Body of pancreas (tissue), 4 donors: ENCODE measurements around the gene TMEM45A. TPM values are rescaled to one million over a fixed set of nuclear protein-coding genes. Genes with fewer than 3 reads are reported as not detected.

Experiments used
- ATAC-seq: fragments of 150-250 bp; one replicate; pipeline ENCODE4 v1.9.1; 2016
- DNase-seq, 4 donors: peaks; one replicate each; pipeline ENCODE4 v3.0.0-alpha.2; 2019
- H3K27ac ChIP-seq, 4 donors: fragments of 200-600 bp; sonication (generic); 1 replicate in 3 of 4; 2 replicates in 1 of 4; pipeline versions ENCODE4 v1.5.1 to v1.6.1; 2016 to 2019; ENCODE audit warnings: mild to moderate bottlenecking in 1 of 4, mixed read lengths in 1 of 4, moderate library complexity in 1 of 4
- H3K27me3 ChIP-seq, 2 donors: fragments of 200-600 bp; sonication (generic); one replicate each; pipeline ENCODE4 v1.6.0; 2016; ENCODE audit warnings: mild to moderate bottlenecking in 1 of 2
- H3K36me3 ChIP-seq, 2 donors: fragments of 200-600 bp; sonication (generic); replicated peaks in 1 of 2; 2 replicates each; pipeline ENCODE4 v1.5.1; 2016; ENCODE audit warnings: low read depth in 2 of 2; ENCODE audit not compliant: insufficient read depth in 1 of 2
- H3K4me1 ChIP-seq: fragments of 200-600 bp; sonication (generic); one replicate; pipeline ENCODE4 v1.6.0; 2016
- H3K4me3 ChIP-seq, 2 donors: fragments of 200-600 bp; sonication (generic); 1 replicate in 1 of 2; 2 replicates in 1 of 2; pipeline ENCODE4 v1.5.1; 2016 to 2019
- H3K9me3 ChIP-seq, 3 donors: fragments of 200-600 bp; sonication (generic); 1 replicate in 2 of 3; 2 replicates in 1 of 3; pipeline ENCODE4 v1.5.1; 2016
- CTCF ChIP-seq, 7 experiments: fragments of 450-650 bp in 4 of 7; fragments of 200-600 bp in 3 of 7; sonication (generic) in 3 of 7; IDR thresholded peaks; one replicate each; pipeline ENCODE4 v1.5.1; 2016 to 2019; ENCODE audit warnings: antibody characterized with exemption in 7 of 7
- POLR2A ChIP-seq, 3 donors: fragments of 450-650 bp; IDR thresholded peaks; one replicate each; pipeline ENCODE4 v1.6.1; 2016; ENCODE audit warnings: antibody characterized with exemption in 3 of 3, mild to moderate bottlenecking in 2 of 3
- WGBS, 2 donors: methylation state at CpG; one replicate each; pipeline ENCODE4 v1.1.5; 2017; 5-methylcytosine and 5-hydroxymethylcytosine counted together
- intact Hi-C: fragments of 100-400 bp; cut with DNase I; formaldehyde crosslinking; loops from one replicate; pipeline ENCODE4 v1.15.1; 2023
- total RNA-seq, 2 donors: library from RNA; depleted of rRNA; stranded (reverse); fragments of >200 nt; gene quantifications; one replicate each; pipeline ENCODE4 v1.1.0, GENCODE V29; 2016

The TMEM45A gene
- total RNA-seq, 2 donors from 2014 or later = 13.7 to 24.1 TPM

GRCh38 chr3:100545371-100545770 is 53.0 kb downstream of the TMEM45A start:
- Histone ChIP-seq H3K4me1 (no peaks in the 10 kb centered on the region), H3K27me3 (no peaks in the 10 kb centered on the region), H3K36me3 (no peaks in the 10 kb centered on the region), H3K4me3 (no peak overlapping the region), H3K27ac (no peak overlapping the region), H3K9me3 (no peaks in the 10 kb centered on the region)
- ATAC-seq = no peak
- DNase-seq = no peak
- no peak for TF ChIP-seq POLR2A (IDR thresholded peaks at IDR 0.05)
- TF ChIP-seq CTCF (IDR thresholded peaks at IDR 0.05) = no peak
- WGBS, 2 donors = 94 to 95% methylated on average over 2 of the region's 2 CpGs
- intact Hi-C loops = no loop called here

GRCh38 chr3:100546020-100546744 is 53.8 kb downstream of the TMEM45A start:
- H3K4me1 ChIP-seq = no peaks in the 10 kb centered on the region
- TF ChIP-seq POLR2A (IDR thresholded peaks at IDR 0.05) = no peak
- TF ChIP-seq CTCF (IDR thresholded peaks at IDR 0.05) = no peak
- no peaks in the 10 kb centered on the region for H3K9me3 ChIP-seq
- no peaks in the 10 kb centered on the region for H3K27me3 ChIP-seq
- H3K4me3 ChIP-seq = no peak overlapping the region
- ATAC-seq (no peak), DNase-seq (no peak)
- 83 to 84% methylated on average over 3 of the region's 3 CpGs for WGBS, 2 donors
- H3K36me3 ChIP-seq = no peaks in the 10 kb centered on the region
- intact Hi-C loops = no loop called here
- no peak overlapping the region for H3K27ac ChIP-seq

GRCh38 chr3:100548053-100548452 is 55.6 kb downstream of the TMEM45A start:
- Histone ChIP-seq H3K27me3 (no peaks in the 10 kb centered on the region), H3K36me3 (no peaks in the 10 kb centered on the region), H3K27ac (no peak overlapping the region), H3K4me3 (no peak overlapping the region), H3K4me1 (no peaks in the 10 kb centered on the region), H3K9me3 (no peaks in the 10 kb centered on the region)
- no peak for TF ChIP-seq CTCF (IDR thresholded peaks at IDR 0.05)
- TF ChIP-seq POLR2A (IDR thresholded peaks at IDR 0.05) = no peak
- intact Hi-C loops = no loop called here
- ATAC-seq = no peak
- WGBS, 2 donors = 54 to 55% methylated on average over 2 of the region's 2 CpGs
- no peak for DNase-seq

GRCh38 chr3:100553618-100554372 is 61.4 kb downstream of the TMEM45A start:
- DNase-seq (no peak), ATAC-seq (no peak)
- H3K9me3 ChIP-seq = no peaks in the 10 kb centered on the region
- H3K27ac ChIP-seq = no peak overlapping the region
- no peaks in the 10 kb centered on the region for H3K4me1 ChIP-seq
- H3K4me3 ChIP-seq = no peak overlapping the region
- H3K36me3 ChIP-seq = no peaks in the 10 kb centered on the region
- TF ChIP-seq POLR2A (IDR thresholded peaks at IDR 0.05) (no peak), CTCF (IDR thresholded peaks at IDR 0.05) (no peak)
- 79 to 81% methylated on average over 3 of the region's 3 CpGs for WGBS, 2 donors
- intact Hi-C loops = no loop called here
- H3K27me3 ChIP-seq = no peaks in the 10 kb centered on the region

- H3K27ac ChIP-seq = no peak overlapping the region
- no peak for TF ChIP-seq CTCF (IDR thresholded peaks at IDR 0.05)
- no peak for TF ChIP-seq POLR2A (IDR thresholded peaks at IDR 0.05)
- no peaks in the 10 kb centered on the region for H3K4me1 ChIP-seq
- no peaks in the 10 kb centered on the region for H3K27me3 ChIP-seq
- DNase-seq (no peak), ATAC-seq (no peak)
- H3K36me3 ChIP-seq = no peaks in the 10 kb centered on the region
- H3K4me3 ChIP-seq = no peak overlapping the region
- intact Hi-C loops = no loop called here
- no peaks in the 10 kb centered on the region for H3K9me3 ChIP-seq
These were observed 61.9 kb downstream of the TMEM45A start for GRCh38 chr3:100554373-100554676.
